Liver (tissue), 9 donors: Measurements from ENCODE around the gene EFHD2. TPM values are rescaled to one million over a fixed set of nuclear protein-coding genes. Genes with fewer than 3 reads are reported as not detected.

ENCODE experiments used
- DNase-seq: peaks from one replicate; pipeline ENCODE4 v3.0.0-alpha.2; 2017; ENCODE audit warnings: low spot score
- H3K27ac ChIP-seq, 2 donors: one replicate each; pipeline ENCODE4 v1.7.0; 2013; ENCODE audit warnings: inconsistent platforms in 2 of 2, low read length in 2 of 2, control low read depth in 1 of 2, low read depth in 1 of 2, mild to moderate bottlenecking in 1 of 2
- H3K27me3 ChIP-seq, 4 donors: one replicate each; pipeline versions ENCODE4 v1.6.1 to v1.7.0; 2013; ENCODE audit warnings: low read length in 3 of 4, inconsistent platforms in 1 of 4, mild to moderate bottlenecking in 1 of 4, moderate library complexity in 1 of 4; ENCODE audit not compliant: control insufficient read depth in 4 of 4, insufficient read depth in 4 of 4
- H3K36me3 ChIP-seq, 4 donors: one replicate each; pipeline versions ENCODE4 v1.6.1 to v1.7.0; 2013; ENCODE audit warnings: low read length in 3 of 4, mild to moderate bottlenecking in 3 of 4, low read depth in 1 of 4, moderate library complexity in 1 of 4; ENCODE audit not compliant: control insufficient read depth in 4 of 4, insufficient read depth in 3 of 4
- H3K4me1 ChIP-seq, 4 donors: one replicate each; pipeline versions ENCODE4 v1.6.1 to v1.7.0; 2013; ENCODE audit warnings: low read length in 3 of 4, mild to moderate bottlenecking in 3 of 4, moderate library complexity in 1 of 4; ENCODE audit not compliant: control insufficient read depth in 4 of 4, insufficient read depth in 4 of 4
- H3K4me3 ChIP-seq, 3 donors: one replicate each; pipeline versions ENCODE4 v1.6.1 to v1.7.0; 2013; ENCODE audit warnings: low read length in 3 of 3, control low read depth in 1 of 3, low read depth in 1 of 3, mild to moderate bottlenecking in 1 of 3
- H3K9ac ChIP-seq, 2 donors: one replicate each; pipeline ENCODE4 v1.7.0; 2013; ENCODE audit warnings: low read length in 2 of 2, mild to moderate bottlenecking in 2 of 2, moderate library complexity in 2 of 2, control low read depth in 1 of 2, low read depth in 1 of 2
- H3K9me3 ChIP-seq, 4 donors: one replicate each; pipeline versions ENCODE4 v1.6.1 to v1.7.0; 2013; ENCODE audit warnings: low read length in 3 of 4; ENCODE audit not compliant: control insufficient read depth in 4 of 4
- ATF3 ChIP-seq: IDR thresholded peaks from 2 replicates; pipeline ENCODE4 v1.6.1; 2016; ENCODE audit warnings: antibody characterized with exemption
- EGR1 ChIP-seq, 2 donors: IDR thresholded peaks; 2 replicates each; pipeline ENCODE4 v1.6.1; 2016 to 2018; ENCODE audit warnings: antibody characterized with exemption in 2 of 2, low read depth in 2 of 2
- FOXA1 ChIP-seq: IDR thresholded peaks from 2 replicates; pipeline ENCODE4 v1.6.1; 2016; ENCODE audit warnings: antibody characterized with exemption
- FOXA2 ChIP-seq: IDR thresholded peaks from 2 replicates; pipeline ENCODE4 v1.6.1; 2016; ENCODE audit warnings: antibody characterized with exemption
- GABPA ChIP-seq, 2 donors: IDR thresholded peaks in 1 of 2; conservative IDR thresholded peaks in 1 of 2; 2 replicates each; pipeline ENCODE4 v1.6.1; 2016; ENCODE audit warnings: antibody characterized with exemption in 2 of 2, mild to moderate bottlenecking in 1 of 2, moderate library complexity in 1 of 2
- HNF4A ChIP-seq, 2 donors: conservative IDR thresholded peaks; 2 replicates each; pipeline ENCODE4 v1.6.1; 2016; ENCODE audit warnings: antibody characterized with exemption in 2 of 2, mild to moderate bottlenecking in 2 of 2
- HNF4G ChIP-seq: IDR thresholded peaks from 2 replicates; pipeline ENCODE4 v1.6.1; 2016; ENCODE audit warnings: antibody characterized with exemption
- JUND ChIP-seq, 2 donors: IDR thresholded peaks; 2 replicates each; pipeline ENCODE4 v1.6.1; 2016; ENCODE audit warnings: antibody characterized with exemption in 2 of 2
- NR2F2 ChIP-seq: IDR thresholded peaks from 2 replicates; pipeline ENCODE4 v1.6.1; 2016; ENCODE audit warnings: antibody characterized with exemption
- RAD21 ChIP-seq, 2 donors: IDR thresholded peaks; 2 replicates each; pipeline ENCODE4 v1.6.1; 2016; ENCODE audit warnings: antibody characterized with exemption in 2 of 2, mild to moderate bottlenecking in 2 of 2
- RXRA ChIP-seq, 2 donors: IDR thresholded peaks; 2 replicates each; pipeline ENCODE4 v1.6.1; 2017 to 2018; ENCODE audit warnings: antibody characterized with exemption in 2 of 2, mild to moderate bottlenecking in 1 of 2
- SP1 ChIP-seq: IDR thresholded peaks from 2 replicates; pipeline ENCODE4 v1.6.1; 2018; ENCODE audit warnings: antibody characterized with exemption, mild to moderate bottlenecking
- TAF1 ChIP-seq: conservative IDR thresholded peaks from 2 replicates; pipeline ENCODE4 v1.6.1; 2016; ENCODE audit warnings: antibody characterized with exemption, mild to moderate bottlenecking
- YY1 ChIP-seq: IDR thresholded peaks from 2 replicates; pipeline ENCODE4 v1.6.1; 2016; ENCODE audit warnings: antibody characterized with exemption, mild to moderate bottlenecking
- WGBS: extraction: QIAGEN DNeasy Blood & Tissue Kit; methylation state at CpG from one replicate; pipeline ENCODE4 v1.1.7; 2013; 5-methylcytosine and 5-hydroxymethylcytosine counted together
- polyA plus RNA-seq, 2 donors: library from polyadenylated mRNA; stranded (reverse) in 1 of 2; unstranded in 1 of 2; fragments of 200-250 nt in 1 of 2; fragments of >200 nt in 1 of 2; fragmentation: Nextera tagmentation in 1 of 2; extraction: Ambion mirVana in 1 of 2; gene quantifications; one replicate each; pipeline versions ENCODE4 v1.2.1 to v1.2.3, GENCODE V29; 2013 to 2015
- total RNA-seq, 2 donors: library from RNA; depleted of rRNA; stranded (reverse); fragments of >200 nt; gene quantifications; one replicate each; pipeline ENCODE4 v1.2.3, GENCODE V29; 2014
- TF ChIP-seq, protein P1 (sequence below): fragments of 150-350 bp; IDR thresholded peaks from 2 replicates; pipeline ENCODE4 v1.5.1; 2017; ENCODE audit warnings: improper control_type of control experiment, low read depth, low read length; ENCODE audit not compliant: missing input control
- TF ChIP-seq, protein P2 (sequence below): IDR thresholded peaks from 2 replicates; pipeline ENCODE4 v1.6.1; 2016; ENCODE audit warnings: antibody characterized with exemption
- donor health status: healthy.
- donor health status: healthy.
- donor health status: healthy.
- donor health status: healthy.
- donor health status: healthy.

Gene EFHD2
- total and polyA plus RNA-seq, 4 donors = 7.4 to 23.0 (median 11.7) TPM

- 95% methylated on average over 18 of the region's 18 CpGs for WGBS
- DNase-seq = no peak
- Histone ChIP-seq H3K36me3 (peaks cover 0 to 5% (median 1%) of the 10 kb centered on the region in 4 donors), H3K4me1 (peaks cover 0 to 11% (median 7%) of the 10 kb centered on the region in 4 donors), H3K9me3 (no peaks in the 10 kb centered on the region), H3K9ac (no peak overlapping the region), H3K27ac (peak overlapping the region; percentile 27 to 67), H3K27me3 (no peaks in the 10 kb centered on the region), H3K4me3 (no peak overlapping the region)
- TF ChIP-seq SP1 (no peak), NR2F2 (no peak), YY1 (no peak), GABPA (IDR thresholded peaks at IDR 0.05 in 1 of 2, conservative IDR thresholded peaks at IDR 0.05 in 1 of 2) (no peak), TAF1 (no peak), RAD21 (IDR thresholded peaks at IDR 0.05) (no peak), JUND (IDR thresholded peaks at IDR 0.05) (no peak), FOXA1 (no peak), HNF4G (no peak), EGR1 (IDR thresholded peaks at IDR 0.05; ENCODE audit: low read depth in 2 of 2) (no peak), FOXA2 (no peak), ATF3 (no peak), HNF4A (conservative IDR thresholded peaks at IDR 0.05) (no peak)
- TF ChIP-seq, protein P1, sequence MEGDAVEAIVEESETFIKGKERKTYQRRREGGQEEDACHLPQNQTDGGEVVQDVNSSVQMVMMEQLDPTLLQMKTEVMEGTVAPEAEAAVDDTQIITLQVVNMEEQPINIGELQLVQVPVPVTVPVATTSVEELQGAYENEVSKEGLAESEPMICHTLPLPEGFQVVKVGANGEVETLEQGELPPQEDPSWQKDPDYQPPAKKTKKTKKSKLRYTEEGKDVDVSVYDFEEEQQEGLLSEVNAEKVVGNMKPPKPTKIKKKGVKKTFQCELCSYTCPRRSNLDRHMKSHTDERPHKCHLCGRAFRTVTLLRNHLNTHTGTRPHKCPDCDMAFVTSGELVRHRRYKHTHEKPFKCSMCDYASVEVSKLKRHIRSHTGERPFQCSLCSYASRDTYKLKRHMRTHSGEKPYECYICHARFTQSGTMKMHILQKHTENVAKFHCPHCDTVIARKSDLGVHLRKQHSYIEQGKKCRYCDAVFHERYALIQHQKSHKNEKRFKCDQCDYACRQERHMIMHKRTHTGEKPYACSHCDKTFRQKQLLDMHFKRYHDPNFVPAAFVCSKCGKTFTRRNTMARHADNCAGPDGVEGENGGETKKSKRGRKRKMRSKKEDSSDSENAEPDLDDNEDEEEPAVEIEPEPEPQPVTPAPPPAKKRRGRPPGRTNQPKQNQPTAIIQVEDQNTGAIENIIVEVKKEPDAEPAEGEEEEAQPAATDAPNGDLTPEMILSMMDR = no peak
- TF ChIP-seq, protein P2, sequence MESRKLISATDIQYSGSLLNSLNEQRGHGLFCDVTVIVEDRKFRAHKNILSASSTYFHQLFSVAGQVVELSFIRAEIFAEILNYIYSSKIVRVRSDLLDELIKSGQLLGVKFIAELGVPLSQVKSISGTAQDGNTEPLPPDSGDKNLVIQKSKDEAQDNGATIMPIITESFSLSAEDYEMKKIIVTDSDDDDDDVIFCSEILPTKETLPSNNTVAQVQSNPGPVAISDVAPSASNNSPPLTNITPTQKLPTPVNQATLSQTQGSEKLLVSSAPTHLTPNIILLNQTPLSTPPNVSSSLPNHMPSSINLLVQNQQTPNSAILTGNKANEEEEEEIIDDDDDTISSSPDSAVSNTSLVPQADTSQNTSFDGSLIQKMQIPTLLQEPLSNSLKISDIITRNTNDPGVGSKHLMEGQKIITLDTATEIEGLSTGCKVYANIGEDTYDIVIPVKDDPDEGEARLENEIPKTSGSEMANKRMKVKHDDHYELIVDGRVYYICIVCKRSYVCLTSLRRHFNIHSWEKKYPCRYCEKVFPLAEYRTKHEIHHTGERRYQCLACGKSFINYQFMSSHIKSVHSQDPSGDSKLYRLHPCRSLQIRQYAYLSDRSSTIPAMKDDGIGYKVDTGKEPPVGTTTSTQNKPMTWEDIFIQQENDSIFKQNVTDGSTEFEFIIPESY = no peak
Measured at GRCh38 chr1:15428815-15429435, 19.2 kb downstream of the EFHD2 start.

DNA sequence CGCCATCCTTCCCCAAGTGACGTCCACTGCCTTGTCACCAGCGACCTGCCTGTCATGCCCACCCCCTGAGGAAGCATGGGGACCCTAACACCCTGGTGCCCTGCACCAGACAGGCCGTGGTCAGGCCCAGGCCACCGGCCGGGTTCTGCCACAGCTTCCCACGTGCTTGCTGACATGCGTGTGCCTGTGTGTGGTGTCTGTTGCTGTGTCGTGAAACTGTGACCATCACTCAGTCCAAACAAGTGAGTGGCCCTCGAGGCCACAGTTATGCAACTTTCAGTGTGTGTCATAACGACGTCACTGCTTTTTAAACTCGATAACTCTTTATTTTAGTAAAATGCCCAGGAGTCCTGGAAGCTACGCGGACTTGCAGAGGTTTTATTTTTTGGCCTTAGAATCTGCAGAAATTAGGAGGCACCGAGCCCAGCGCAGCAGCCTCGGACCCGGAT lies 20.0 kb downstream of the EFHD2 start:
- peak; percentile 39 to 40 for TF ChIP-seq RXRA (IDR thresholded peaks at IDR 0.05)
- TF ChIP-seq SP1 = no peak
- no peak for TF ChIP-seq FOXA2
- TF ChIP-seq TAF1 = no peak
- peak; percentile 20 to 41 for TF ChIP-seq HNF4A (conservative IDR thresholded peaks at IDR 0.05)
- TF ChIP-seq, protein P2 = no peak
- TF ChIP-seq, protein P1 = no peak
- peaks cover 0 to 5% (median 1%) of the 10 kb centered on the region in 4 donors for H3K36me3 ChIP-seq
- no peak overlapping the region for H3K4me3 ChIP-seq
- DNase-seq = no peak
- H3K27me3 ChIP-seq = no peaks in the 10 kb centered on the region
- H3K9ac ChIP-seq = no peak overlapping the region
- peak overlapping the region; percentile 27 to 67 for H3K27ac ChIP-seq
- peaks cover 0 to 5% (median 4%) of the 10 kb centered on the region in 4 donors for H3K4me1 ChIP-seq
- no peaks in the 10 kb centered on the region for H3K9me3 ChIP-seq
- WGBS = 56% methylated on average over 19 of the region's 19 CpGs
